Measurements from ENCODE around the gene ZC3HAV1L. TPM values are rescaled to one million over a fixed set of nuclear protein-coding genes. Genes with fewer than 3 reads are reported as not detected.
"Not testable (repeated sequence)": the region's sequence is repeated elsewhere in the genome, so short reads cannot be mapped to it uniquely, and the experiment has no call there.

The ZC3HAV1L gene
- polyA plus RNA-seq, 3 donors = 20.4 to 27.7 (median 20.9) TPM

GRCh38 chr7:139060695-139061237 is 24.9 kb upstream of the ZC3HAV1L start:
- DNase-seq (ENCODE audit: extremely low read depth in 1 of 11, low read depth in 9 of 11, low spot score in 4 of 11) = no peak

GRCh38 chr7:139059905-139060304 is 24.1 kb upstream of the ZC3HAV1L start:
- DNase-seq (ENCODE audit: extremely low read depth in 1 of 11, low read depth in 9 of 11, low spot score in 4 of 11) = no peak

- no peak for DNase-seq (ENCODE audit: extremely low read depth in 1 of 11, low read depth in 9 of 11, low spot score in 4 of 11)
Measured at GRCh38 chr7:139058943-139059342, 23.1 kb upstream of the ZC3HAV1L start.

GRCh38 chr7:139055674-139056073 is 19.8 kb upstream of the ZC3HAV1L start:
- DNase-seq (ENCODE audit: extremely low read depth in 1 of 11, low read depth in 9 of 11, low spot score in 4 of 11) = no peak

- not testable (repeated sequence) for DNase-seq (ENCODE audit: extremely low read depth in 1 of 11, low read depth in 9 of 11, low spot score in 4 of 11)
Measured at GRCh38 chr7:139054656-139055055, 18.8 kb upstream of the ZC3HAV1L start.

GRCh38 chr7:139054101-139054500 is 18.3 kb upstream of the ZC3HAV1L start:
- no peak for DNase-seq (ENCODE audit: extremely low read depth in 1 of 11, low read depth in 9 of 11, low spot score in 4 of 11)

GRCh38 chr7:139051655-139052054 is 15.8 kb upstream of the ZC3HAV1L start:
- DNase-seq (ENCODE audit: extremely low read depth in 1 of 11, low read depth in 9 of 11, low spot score in 4 of 11) = no peak

- no peak for DNase-seq (ENCODE audit: extremely low read depth in 1 of 11, low read depth in 9 of 11, low spot score in 4 of 11)
Measured at GRCh38 chr7:139049936-139050335, 14.1 kb upstream of the ZC3HAV1L start.

- no peak for DNase-seq (ENCODE audit: extremely low read depth in 1 of 11, low read depth in 9 of 11, low spot score in 4 of 11)
Measured at GRCh38 chr7:139049111-139049510, 13.3 kb upstream of the ZC3HAV1L start.

GRCh38 chr7:139047970-139048369 is 12.1 kb upstream of the ZC3HAV1L start:
- no peak for DNase-seq (ENCODE audit: extremely low read depth in 1 of 11, low read depth in 9 of 11, low spot score in 4 of 11)

- no peak for DNase-seq (ENCODE audit: extremely low read depth in 1 of 11, low read depth in 9 of 11, low spot score in 4 of 11)
Measured at GRCh38 chr7:139046143-139046542, 10.3 kb upstream of the ZC3HAV1L start.

- no peak for DNase-seq (ENCODE audit: extremely low read depth in 1 of 11, low read depth in 9 of 11, low spot score in 4 of 11)
Measured at GRCh38 chr7:139044813-139045794, 9.3 kb upstream of the ZC3HAV1L start.

GRCh38 chr7:139043823-139044812 is 8.3 kb upstream of the ZC3HAV1L start:
- no peak for DNase-seq (ENCODE audit: extremely low read depth in 1 of 11, low read depth in 9 of 11, low spot score in 4 of 11)

- DNase-seq (ENCODE audit: extremely low read depth in 1 of 11, low read depth in 9 of 11, low spot score in 4 of 11) = no peak
Measured at GRCh38 chr7:139041378-139042085, 5.7 kb upstream of the ZC3HAV1L start.

GRCh38 chr7:139038691-139039090 is 2.8 kb upstream of the ZC3HAV1L start:
- no peak for DNase-seq (ENCODE audit: extremely low read depth in 1 of 11, low read depth in 9 of 11, low spot score in 4 of 11)

- no peak for DNase-seq (ENCODE audit: extremely low read depth in 1 of 11, low read depth in 9 of 11, low spot score in 4 of 11)
Measured at GRCh38 chr7:139036901-139037300, 1.1 kb upstream of the ZC3HAV1L start.

- peak in 8 of 11 donors; percentile 19 to 60 (median 26) for DNase-seq (ENCODE audit: extremely low read depth in 1 of 11, low read depth in 9 of 11, low spot score in 4 of 11)
Measured at GRCh38 chr7:139034855-139035585, 822 bp downstream of the ZC3HAV1L start.

- no peak for DNase-seq (ENCODE audit: extremely low read depth in 1 of 11, low read depth in 9 of 11, low spot score in 4 of 11)
Measured at GRCh38 chr7:139034336-139034735, 1.5 kb downstream of the ZC3HAV1L start.
